Natural killer cell (primary cell): ENCODE data around the gene SATB2. TPM values are rescaled to one million over a fixed set of nuclear protein-coding genes. Genes with fewer than 3 reads are reported as not detected.

ENCODE experiments used
- ATAC-seq, 3 donors: fragments of 150-1000 bp in 2 of 3; fragments of 200-7000 bp in 1 of 3; cut with Tn5 transposase; 1 replicate in 1 of 3; 2 replicates in 2 of 3; pipeline ENCODE4 v1.10.0; 2021; ENCODE audit warnings: mild to moderate bottlenecking in 2 of 3, moderate library complexity in 2 of 3
- DNase-seq, 2 donors: peaks; one replicate each; pipeline versions ENCODE4 v3.0.0 to v3.0.0-alpha.2; 2013 to 2021; ENCODE audit warnings: mixed read lengths in 1 of 2
- H3K27ac ChIP-seq: one replicate; pipeline ENCODE4 v1.5.1; 2013; ENCODE audit warnings: mild to moderate bottlenecking, low read length
- H3K27me3 ChIP-seq: one replicate; pipeline ENCODE4 v1.6.1; 2013; ENCODE audit warnings: low read length; ENCODE audit not compliant: control insufficient read depth, insufficient read depth
- H3K36me3 ChIP-seq: one replicate; pipeline ENCODE4 v1.6.1; 2013; ENCODE audit warnings: low read length; ENCODE audit not compliant: control insufficient read depth, insufficient read depth
- H3K4me1 ChIP-seq: one replicate; pipeline ENCODE4 v1.6.1; 2013; ENCODE audit warnings: low read length; ENCODE audit not compliant: control insufficient read depth, insufficient read depth
- H3K4me3 ChIP-seq: one replicate; pipeline ENCODE4 v1.5.1; 2013; ENCODE audit warnings: low read length
- H3K9me3 ChIP-seq: one replicate; pipeline ENCODE4 v1.6.1; 2013; ENCODE audit warnings: low read length; ENCODE audit not compliant: control insufficient read depth, insufficient read depth
- H3K27ac Mint-ChIP-seq, 2 donors: one replicate each; pipeline ENCODE4 v1.8.0; 2022; ENCODE audit warnings: mild to moderate bottlenecking in 2 of 2, mixed read lengths in 2 of 2, moderate library complexity in 1 of 2
- H3K27me3 Mint-ChIP-seq, 2 donors: one replicate each; pipeline ENCODE4 v1.8.0; 2022; ENCODE audit warnings: low read depth in 2 of 2, mixed read lengths in 2 of 2
- H3K36me3 Mint-ChIP-seq: one replicate; pipeline ENCODE4 v1.8.0; 2022; ENCODE audit warnings: mixed read lengths
- H3K4me1 Mint-ChIP-seq, 2 donors: one replicate each; pipeline ENCODE4 v1.8.0; 2022; ENCODE audit warnings: mixed read lengths in 2 of 2
- H3K4me3 Mint-ChIP-seq: one replicate; pipeline ENCODE4 v1.8.0; 2022; ENCODE audit warnings: mild to moderate bottlenecking, moderate library complexity, mixed read lengths
- H3K9me3 Mint-ChIP-seq, 2 donors: one replicate each; pipeline ENCODE4 v1.8.0; 2022; ENCODE audit warnings: mixed read lengths in 2 of 2
- WGBS: methylation state at CpG from one replicate; pipeline ENCODE4 v1.1.7; 2013; ENCODE audit warnings: missing lambda C conversion rate; ENCODE audit not compliant: insufficient coverage; 5-methylcytosine and 5-hydroxymethylcytosine counted together
- intact Hi-C: fragments of 100-400 bp; cut with micrococcal nuclease; formaldehyde crosslinking; loops from one replicate; pipeline ENCODE4 v1.14.2; 2022
- total RNA-seq, 4 donors: library from RNA; stranded (reverse); fragments of 120-200 nt in 1 of 4; gene quantifications; one replicate each; pipeline versions ENCODE4 v1.2.3 to v1.2.4, GENCODE V29; 2013 to 2022
- TF ChIP-seq, protein P1 (sequence below): fragments of 200-600 bp; IDR thresholded peaks from one replicate; pipeline ENCODE4 v1.8.0; 2022; ENCODE audit warnings: antibody characterized with exemption

Gene SATB2
- total RNA-seq, 3 donors from 2014 or later (not counting 1 experiment from before 2014, with no cell fraction given): 0.73 to 2.8 (median 0.79) TPM

DNA sequence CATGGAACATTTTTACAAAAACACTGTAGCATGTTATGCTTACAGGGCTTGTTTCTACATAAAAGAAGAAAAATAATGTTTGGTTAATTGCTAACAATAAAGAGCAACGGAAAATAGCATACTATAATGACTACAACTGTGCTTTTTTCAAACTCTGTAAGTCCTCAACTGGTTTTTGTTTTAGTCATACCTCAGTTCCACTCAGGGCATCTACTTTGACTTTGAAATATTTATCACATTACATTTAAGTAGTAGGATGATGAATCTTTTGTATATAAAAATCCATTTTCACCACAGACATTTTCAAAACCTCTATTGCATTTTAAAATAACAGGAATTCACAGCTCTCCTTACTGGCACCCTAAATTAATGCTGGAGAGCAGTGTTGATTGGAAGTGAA is 8.3 kb downstream of the SATB2 start:
- Mint-ChIP-seq H3K36me3 (no peaks in the 10 kb centered on the region), H3K4me3 (no peak overlapping the region), H3K4me1 (no peaks in the 10 kb centered on the region), H3K27ac (no peak overlapping the region), H3K9me3 (no peaks in the 10 kb centered on the region), H3K27me3 (peaks cover 10 to 19% of the 10 kb centered on the region in 2 donors)
- H3K9me3 ChIP-seq: no peaks in the 10 kb centered on the region
- H3K27ac ChIP-seq: no peak overlapping the region
- DNase-seq: no peak
- H3K4me1 ChIP-seq: no peaks in the 10 kb centered on the region
- no peak overlapping the region for H3K4me3 ChIP-seq
- H3K36me3 ChIP-seq: no peaks in the 10 kb centered on the region
- TF ChIP-seq, protein P1, sequence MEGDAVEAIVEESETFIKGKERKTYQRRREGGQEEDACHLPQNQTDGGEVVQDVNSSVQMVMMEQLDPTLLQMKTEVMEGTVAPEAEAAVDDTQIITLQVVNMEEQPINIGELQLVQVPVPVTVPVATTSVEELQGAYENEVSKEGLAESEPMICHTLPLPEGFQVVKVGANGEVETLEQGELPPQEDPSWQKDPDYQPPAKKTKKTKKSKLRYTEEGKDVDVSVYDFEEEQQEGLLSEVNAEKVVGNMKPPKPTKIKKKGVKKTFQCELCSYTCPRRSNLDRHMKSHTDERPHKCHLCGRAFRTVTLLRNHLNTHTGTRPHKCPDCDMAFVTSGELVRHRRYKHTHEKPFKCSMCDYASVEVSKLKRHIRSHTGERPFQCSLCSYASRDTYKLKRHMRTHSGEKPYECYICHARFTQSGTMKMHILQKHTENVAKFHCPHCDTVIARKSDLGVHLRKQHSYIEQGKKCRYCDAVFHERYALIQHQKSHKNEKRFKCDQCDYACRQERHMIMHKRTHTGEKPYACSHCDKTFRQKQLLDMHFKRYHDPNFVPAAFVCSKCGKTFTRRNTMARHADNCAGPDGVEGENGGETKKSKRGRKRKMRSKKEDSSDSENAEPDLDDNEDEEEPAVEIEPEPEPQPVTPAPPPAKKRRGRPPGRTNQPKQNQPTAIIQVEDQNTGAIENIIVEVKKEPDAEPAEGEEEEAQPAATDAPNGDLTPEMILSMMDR: no peak
- intact Hi-C loops: no loop called here
- no CpG with 5 or more reads among the region's 1 CpG for WGBS
- peaks cover 30% of the 10 kb centered on the region for H3K27me3 ChIP-seq
- no peak for ATAC-seq

DNA sequence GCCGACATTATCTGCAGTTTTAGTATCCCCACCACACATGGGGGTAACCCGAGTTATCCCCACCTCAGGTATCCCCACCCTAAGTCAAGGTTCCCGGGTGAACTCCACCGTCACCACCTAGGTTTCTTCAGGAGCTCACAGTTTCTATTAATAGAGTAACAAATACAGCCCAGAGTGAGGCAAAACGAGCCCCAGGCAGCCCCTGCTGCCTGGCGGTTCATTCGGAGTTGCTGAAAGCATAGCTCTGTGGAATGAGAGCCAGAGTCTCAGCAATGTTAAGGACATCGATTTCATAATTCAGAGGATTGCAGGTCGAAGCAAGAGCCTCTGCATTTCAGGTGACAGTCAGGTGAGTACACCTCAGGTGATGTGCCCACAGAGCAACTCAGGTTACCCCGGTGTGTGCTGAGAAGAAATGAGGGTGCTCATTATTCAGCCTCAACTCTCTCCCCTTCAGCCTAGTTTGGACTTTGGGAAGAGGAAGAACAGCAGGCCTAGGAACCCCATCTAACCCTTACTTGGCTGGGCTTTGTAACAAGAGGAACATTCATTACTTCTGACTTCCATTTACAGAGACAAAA is 10.7 kb downstream of the SATB2 start:
- Histone ChIP-seq H3K27me3 (peaks cover 22% of the 10 kb centered on the region), H3K27ac (no peak overlapping the region), H3K36me3 (no peaks in the 10 kb centered on the region), H3K4me1 (no peaks in the 10 kb centered on the region), H3K4me3 (no peak overlapping the region), H3K9me3 (no peaks in the 10 kb centered on the region)
- no peak overlapping the region for H3K27ac Mint-ChIP-seq
- ATAC-seq (no peak), DNase-seq (no peak)
- H3K36me3 Mint-ChIP-seq: no peaks in the 10 kb centered on the region
- no peaks in the 10 kb centered on the region for H3K4me1 Mint-ChIP-seq
- peaks cover 4 to 8% of the 10 kb centered on the region in 2 donors for H3K27me3 Mint-ChIP-seq
- TF ChIP-seq, protein P1: no peak
- intact Hi-C loops: no loop called here
- H3K4me3 Mint-ChIP-seq: no peak overlapping the region
- WGBS: 83% methylated on average over 10 of the region's 10 CpGs
- no peaks in the 10 kb centered on the region for H3K9me3 Mint-ChIP-seq

DNA sequence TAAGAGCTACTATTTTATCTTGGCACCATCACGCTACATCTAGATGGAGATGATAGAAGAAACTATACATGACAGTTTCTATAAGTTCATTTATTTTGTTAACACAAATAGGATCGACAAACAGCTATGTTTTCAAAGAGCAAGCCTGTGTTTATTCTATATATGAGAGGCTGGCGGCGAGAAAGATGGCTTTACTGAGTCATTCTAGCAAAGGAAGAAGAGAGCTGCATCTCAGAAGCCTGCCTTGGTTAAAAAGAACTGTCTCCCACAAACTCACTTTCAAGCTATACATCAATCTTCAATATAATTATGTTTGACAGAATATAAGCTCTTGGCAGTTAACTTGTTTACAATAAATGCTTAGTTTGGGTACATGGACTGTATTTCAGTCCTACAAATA is 13.0 kb downstream of the SATB2 start:
- TF ChIP-seq, protein P1: no peak
- H3K4me3 Mint-ChIP-seq: no peak overlapping the region
- no peaks in the 10 kb centered on the region for H3K4me1 ChIP-seq
- intact Hi-C loops: no loop called here
- H3K9me3 ChIP-seq: no peaks in the 10 kb centered on the region
- 82% methylated on average over 3 of the region's 4 CpGs for WGBS
- no peaks in the 10 kb centered on the region for H3K9me3 Mint-ChIP-seq
- no peak overlapping the region for H3K27ac ChIP-seq
- H3K4me1 Mint-ChIP-seq: no peaks in the 10 kb centered on the region
- ATAC-seq (no peak), DNase-seq (no peak)
- no peak overlapping the region for H3K27ac Mint-ChIP-seq
- peaks cover 18% of the 10 kb centered on the region for H3K27me3 ChIP-seq
- no peaks in the 10 kb centered on the region for H3K36me3 Mint-ChIP-seq
- H3K36me3 ChIP-seq: no peaks in the 10 kb centered on the region
- no peak overlapping the region for H3K4me3 ChIP-seq
- peaks cover 4 to 8% of the 10 kb centered on the region in 2 donors for H3K27me3 Mint-ChIP-seq

DNA sequence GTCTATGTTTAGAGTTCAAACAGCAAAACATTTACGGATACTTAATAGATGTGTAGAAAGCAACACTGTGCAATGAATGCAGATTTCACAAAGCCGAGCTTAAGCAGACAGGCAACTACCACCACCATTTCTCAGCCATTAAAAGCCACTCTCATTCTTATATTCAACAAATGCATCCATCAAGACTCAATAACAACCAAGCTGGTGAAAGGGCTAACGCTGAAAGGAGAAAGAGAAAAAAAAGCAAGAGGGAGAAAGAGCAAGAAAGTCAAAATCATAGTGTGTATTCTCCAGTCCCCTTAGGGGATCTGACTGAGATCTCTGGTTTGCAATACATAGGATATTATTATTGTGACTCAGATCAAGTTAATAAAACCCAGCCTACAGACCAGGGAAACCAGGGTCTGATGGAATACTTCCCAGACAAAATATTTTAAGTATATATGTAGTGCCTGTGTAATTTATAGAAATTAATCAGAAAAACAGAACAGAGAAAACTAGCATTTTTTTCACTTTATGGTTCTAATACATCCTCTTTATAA is 14.1 kb downstream of the SATB2 start:
- no peaks in the 10 kb centered on the region for H3K9me3 Mint-ChIP-seq

More for the DNA sequence above, 14.1 kb downstream of the SATB2 start:
- intact Hi-C loops: no loop called here
- Histone ChIP-seq H3K9me3 (no peaks in the 10 kb centered on the region), H3K4me3 (no peak overlapping the region), H3K27me3 (peaks cover 12% of the 10 kb centered on the region), H3K36me3 (no peaks in the 10 kb centered on the region), H3K4me1 (no peaks in the 10 kb centered on the region), H3K27ac (no peak overlapping the region)
- ATAC-seq (no peak), DNase-seq (no peak)
- H3K36me3 Mint-ChIP-seq: no peaks in the 10 kb centered on the region
- TF ChIP-seq, protein P1: no peak
- H3K27me3 Mint-ChIP-seq: peaks cover 4 to 8% of the 10 kb centered on the region in 2 donors
- H3K27ac Mint-ChIP-seq: no peak overlapping the region
- no peaks in the 10 kb centered on the region for H3K4me1 Mint-ChIP-seq
- WGBS: 100% methylated on average over 1 of the region's 3 CpGs
- H3K4me3 Mint-ChIP-seq: no peak overlapping the region
